ENCODE data around the gene ACTL7B.

The ACTL7B gene

GRCh38 chr9:108809269-108809668, 46.5 kb downstream of the ACTL7B start:
- intact Hi-C loops (cut with DNase I), result no loop called here

More at GRCh38 chr9:108809269-108809668, 46.5 kb downstream of the ACTL7B start:
- no peak for DNase-seq
